Measurements from ENCODE around the gene TPR.

The TPR gene

DNA sequence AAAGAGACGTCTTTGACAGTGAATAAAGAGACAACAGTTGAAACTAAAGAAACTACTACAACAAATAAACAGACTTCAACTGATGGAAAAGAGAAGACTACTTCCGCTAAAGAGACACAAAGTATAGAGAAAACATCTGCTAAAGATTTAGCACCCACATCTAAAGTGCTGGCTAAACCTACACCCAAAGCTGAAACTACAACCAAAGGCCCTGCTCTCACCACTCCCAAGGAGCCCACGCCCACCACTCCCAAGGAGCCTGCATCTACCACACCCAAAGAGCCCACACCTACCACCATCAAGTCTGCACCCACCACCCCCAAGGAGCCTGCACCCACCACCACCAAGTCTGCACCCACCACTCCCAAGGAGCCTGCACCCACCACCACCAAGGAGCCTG is 68.5 kb downstream of the TPR start:
- Histone ChIP-seq H4K20me1 (ENCODE audit: insufficient read depth, low read length) (no peaks in the 10 kb centered on the region), H2AFZ (ENCODE audit: low read depth, low read length) (no peak overlapping the region), H3K4me3 (ENCODE audit: low read length) (no peak overlapping the region), H3K9me3 (ENCODE audit: insufficient read depth, low read length) (no peaks in the 10 kb centered on the region), H3K27ac (ENCODE audit: low read length) (no peak overlapping the region), H3K4me2 (ENCODE audit: low read length) (no peak overlapping the region), H3K79me2 (ENCODE audit: low read length) (no peaks in the 10 kb centered on the region), H3K4me1 (ENCODE audit: low read length) (no peaks in the 10 kb centered on the region), H3K27me3 (ENCODE audit: low read depth, low read length) (no peaks in the 10 kb centered on the region), H3K9ac (ENCODE audit: low read length) (no peak overlapping the region), H3K36me3 (replicated peaks; ENCODE audit: low read depth, low read length) (peaks cover 13% of the 10 kb centered on the region)
- TF ChIP-seq, protein P1, sequence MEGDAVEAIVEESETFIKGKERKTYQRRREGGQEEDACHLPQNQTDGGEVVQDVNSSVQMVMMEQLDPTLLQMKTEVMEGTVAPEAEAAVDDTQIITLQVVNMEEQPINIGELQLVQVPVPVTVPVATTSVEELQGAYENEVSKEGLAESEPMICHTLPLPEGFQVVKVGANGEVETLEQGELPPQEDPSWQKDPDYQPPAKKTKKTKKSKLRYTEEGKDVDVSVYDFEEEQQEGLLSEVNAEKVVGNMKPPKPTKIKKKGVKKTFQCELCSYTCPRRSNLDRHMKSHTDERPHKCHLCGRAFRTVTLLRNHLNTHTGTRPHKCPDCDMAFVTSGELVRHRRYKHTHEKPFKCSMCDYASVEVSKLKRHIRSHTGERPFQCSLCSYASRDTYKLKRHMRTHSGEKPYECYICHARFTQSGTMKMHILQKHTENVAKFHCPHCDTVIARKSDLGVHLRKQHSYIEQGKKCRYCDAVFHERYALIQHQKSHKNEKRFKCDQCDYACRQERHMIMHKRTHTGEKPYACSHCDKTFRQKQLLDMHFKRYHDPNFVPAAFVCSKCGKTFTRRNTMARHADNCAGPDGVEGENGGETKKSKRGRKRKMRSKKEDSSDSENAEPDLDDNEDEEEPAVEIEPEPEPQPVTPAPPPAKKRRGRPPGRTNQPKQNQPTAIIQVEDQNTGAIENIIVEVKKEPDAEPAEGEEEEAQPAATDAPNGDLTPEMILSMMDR (IDR thresholded peaks at IDR 0.05; ENCODE audit: low read depth, low read length): no peak
- TF ChIP-seq EZH2phosphoT487 (IDR thresholded peaks at IDR 0.05; ENCODE audit: low read depth): no peak

DNA sequence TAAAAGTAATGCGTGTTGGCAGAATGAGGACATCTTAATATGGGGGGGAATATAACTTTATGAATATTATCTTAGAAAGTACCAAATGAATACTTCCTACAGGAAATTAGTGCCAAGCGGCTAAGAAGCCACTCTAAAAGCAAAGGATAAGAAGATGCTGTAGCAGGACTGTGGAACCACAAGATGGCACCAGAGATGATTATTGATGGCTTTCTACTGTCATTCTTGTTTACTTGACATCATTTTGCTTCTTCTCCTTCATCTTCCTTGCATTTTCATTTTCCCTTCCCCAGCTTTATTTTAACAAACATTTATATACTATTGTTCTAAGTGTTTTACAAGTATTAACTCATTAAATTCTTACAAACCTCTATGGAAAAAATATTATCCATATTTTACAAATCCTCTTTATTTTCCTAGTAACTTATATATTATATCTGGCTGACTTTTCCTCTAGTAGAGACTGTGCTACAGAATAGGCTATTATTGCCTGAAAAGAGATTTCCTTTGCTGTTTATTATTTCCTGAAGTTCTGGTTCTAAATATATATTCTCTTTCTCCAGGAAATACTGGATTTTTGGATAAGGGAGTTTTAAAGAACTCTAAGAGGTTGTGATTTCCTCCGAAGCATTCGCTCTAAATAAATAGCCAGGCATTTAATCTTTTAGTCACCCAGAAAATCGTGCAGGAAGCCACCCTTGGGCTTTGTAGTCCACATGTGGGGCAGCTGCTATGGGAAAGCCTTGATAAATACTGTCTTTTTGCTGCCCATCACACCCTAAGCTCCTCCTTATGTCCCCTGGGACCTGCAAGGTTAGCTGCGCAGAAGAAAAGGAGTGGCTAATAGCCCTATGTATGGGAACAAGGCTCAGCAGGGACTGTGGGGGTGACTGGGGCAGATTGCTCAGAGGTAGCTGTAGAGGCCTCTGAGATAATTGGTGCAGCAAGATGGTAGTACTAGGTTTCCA is 69.8 kb downstream of the TPR start:
- no peaks in the 10 kb centered on the region for H3K79me2 ChIP-seq (ENCODE audit: low read length)
- TF ChIP-seq, protein P1 (IDR thresholded peaks at IDR 0.05; ENCODE audit: low read depth, low read length): peak; percentile 88
- TF ChIP-seq EZH2phosphoT487 (IDR thresholded peaks at IDR 0.05; ENCODE audit: low read depth): no peak
- no peak overlapping the region for H3K4me3 ChIP-seq (ENCODE audit: low read length)
- H3K9me3 ChIP-seq (ENCODE audit: insufficient read depth, low read length): no peaks in the 10 kb centered on the region
- no peak overlapping the region for H3K9ac ChIP-seq (ENCODE audit: low read length)
- H3K27me3 ChIP-seq (ENCODE audit: low read depth, low read length): no peaks in the 10 kb centered on the region
- no peaks in the 10 kb centered on the region for H4K20me1 ChIP-seq (ENCODE audit: insufficient read depth, low read length)
- H3K4me2 ChIP-seq (ENCODE audit: low read length): no peak overlapping the region
- no peak overlapping the region for H2AFZ ChIP-seq (ENCODE audit: low read depth, low read length)
- no peaks in the 10 kb centered on the region for H3K4me1 ChIP-seq (ENCODE audit: low read length)
- H3K27ac ChIP-seq (ENCODE audit: low read length): no peak overlapping the region
- peaks cover 8% of the 10 kb centered on the region for H3K36me3 ChIP-seq (replicated peaks; ENCODE audit: low read depth, low read length)

DNA sequence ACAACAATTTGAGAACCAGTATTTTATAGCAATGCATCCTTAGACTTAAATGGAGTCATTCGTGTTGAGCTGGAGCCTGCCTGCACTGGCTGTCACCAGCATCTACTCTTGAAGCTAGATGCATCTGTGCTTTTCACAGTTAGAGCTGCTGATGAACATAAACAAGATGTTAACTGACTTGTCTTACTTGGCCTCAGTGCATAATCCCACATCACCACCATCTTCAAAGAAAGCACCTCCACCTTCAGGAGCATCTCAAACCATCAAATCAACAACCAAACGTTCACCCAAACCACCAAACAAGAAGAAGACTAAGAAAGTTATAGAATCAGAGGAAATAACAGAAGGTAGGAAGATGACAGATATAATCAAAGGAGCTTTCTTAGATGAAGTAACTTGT is 71.1 kb downstream of the TPR start:
- no peaks in the 10 kb centered on the region for H3K27me3 ChIP-seq (ENCODE audit: low read depth, low read length)
- H3K4me2 ChIP-seq (ENCODE audit: low read length): no peak overlapping the region

DNA sequence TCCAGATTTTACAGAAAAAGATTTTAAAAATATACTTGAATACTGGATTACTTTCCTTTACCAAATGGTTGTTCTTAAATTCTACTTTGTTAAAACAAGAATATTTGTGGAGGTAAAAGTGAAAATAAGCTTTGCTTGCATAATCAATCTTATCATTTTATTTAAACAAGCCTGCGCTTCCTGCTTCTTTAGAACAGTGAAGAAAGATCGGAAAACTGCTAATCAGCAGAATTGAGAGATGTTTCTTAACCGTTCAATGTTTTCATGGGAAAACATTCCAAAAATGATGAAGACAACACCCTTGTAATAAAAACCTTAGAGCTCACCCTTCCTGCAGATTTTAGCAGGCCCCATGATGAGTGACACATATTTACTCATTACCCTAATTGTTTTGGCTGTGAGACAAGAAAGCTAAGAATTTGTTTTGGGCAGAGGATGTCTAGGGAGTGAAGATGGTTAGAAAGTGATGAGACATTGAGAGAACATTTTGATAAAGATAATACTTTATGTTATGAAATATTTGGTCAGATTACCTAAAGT is 72.6 kb downstream of the TPR start:
- Histone ChIP-seq H3K9ac (ENCODE audit: low read length) (no peak overlapping the region), H3K4me1 (ENCODE audit: low read length) (no peaks in the 10 kb centered on the region), H4K20me1 (ENCODE audit: insufficient read depth, low read length) (no peaks in the 10 kb centered on the region), H3K27me3 (ENCODE audit: low read depth, low read length) (no peaks in the 10 kb centered on the region), H3K36me3 (replicated peaks; ENCODE audit: low read depth, low read length) (no peaks in the 10 kb centered on the region), H3K4me3 (ENCODE audit: low read length) (no peak overlapping the region), H3K4me2 (ENCODE audit: low read length) (no peak overlapping the region), H3K27ac (ENCODE audit: low read length) (no peak overlapping the region), H2AFZ (ENCODE audit: low read depth, low read length) (no peak overlapping the region), H3K79me2 (ENCODE audit: low read length) (no peaks in the 10 kb centered on the region), H3K9me3 (ENCODE audit: insufficient read depth, low read length) (no peaks in the 10 kb centered on the region)
- TF ChIP-seq, protein P1 (IDR thresholded peaks at IDR 0.05; ENCODE audit: low read depth, low read length): no peak
- TF ChIP-seq EZH2phosphoT487 (IDR thresholded peaks at IDR 0.05; ENCODE audit: low read depth): no peak

More for the DNA sequence above, 71.1 kb downstream of the TPR start:
- H3K9me3 ChIP-seq (ENCODE audit: insufficient read depth, low read length): no peaks in the 10 kb centered on the region
- H3K27ac ChIP-seq (ENCODE audit: low read length): no peak overlapping the region
- no peak overlapping the region for H2AFZ ChIP-seq (ENCODE audit: low read depth, low read length)
- no peak overlapping the region for H3K4me3 ChIP-seq (ENCODE audit: low read length)
- H3K79me2 ChIP-seq (ENCODE audit: low read length): no peaks in the 10 kb centered on the region
- no peaks in the 10 kb centered on the region for H4K20me1 ChIP-seq (ENCODE audit: insufficient read depth, low read length)
- no peaks in the 10 kb centered on the region for H3K4me1 ChIP-seq (ENCODE audit: low read length)
- no peak overlapping the region for H3K9ac ChIP-seq (ENCODE audit: low read length)
- no peak for TF ChIP-seq EZH2phosphoT487 (IDR thresholded peaks at IDR 0.05; ENCODE audit: low read depth)
- TF ChIP-seq, protein P1 (IDR thresholded peaks at IDR 0.05; ENCODE audit: low read depth, low read length): no peak
- H3K36me3 ChIP-seq (replicated peaks; ENCODE audit: low read depth, low read length): peaks cover 2% of the 10 kb centered on the region
